Right lobe of liver (tissue), 6 donors: ENCODE data around the gene ACE. TPM values are rescaled to one million over a fixed set of nuclear protein-coding genes. Genes with fewer than 3 reads are reported as not detected.

ENCODE experiments used
- ATAC-seq, 4 donors: fragments of 200-7000 bp; cut with Tn5 transposase; one replicate each; pipeline ENCODE4 v1.9.1; 2020; ENCODE audit warnings: mild to moderate bottlenecking in 4 of 4, moderate library complexity in 4 of 4
- DNase-seq, 3 donors: peaks; one replicate each; pipeline ENCODE4 v3.0.0-alpha.2; 2020
- H3K27ac ChIP-seq, 3 donors: fragments of 200-600 bp; one replicate each; pipeline ENCODE4 v1.8.0; 2022
- H3K27me3 ChIP-seq, 2 donors: fragments of 200-600 bp; one replicate each; pipeline ENCODE4 v1.8.0; 2022
- H3K36me3 ChIP-seq, 4 donors: fragments of 200-600 bp; sonication (generic) in 1 of 4; one replicate each; pipeline versions ENCODE4 v1.5.1 to v1.8.0; 2017 to 2022; ENCODE audit warnings: control low read depth in 1 of 4
- H3K4me1 ChIP-seq, 4 donors: fragments of 200-600 bp; sonication (generic) in 1 of 4; one replicate each; pipeline versions ENCODE4 v1.5.1 to v1.8.0; 2017 to 2022; ENCODE audit warnings: control low read depth in 1 of 4
- H3K4me3 ChIP-seq, 3 donors: fragments of 200-600 bp; one replicate each; pipeline ENCODE4 v1.8.0; 2022
- H3K9me3 ChIP-seq, 4 donors: fragments of 200-600 bp; sonication (generic) in 1 of 4; one replicate each; pipeline versions ENCODE4 v1.5.1 to v1.8.0; 2017 to 2022; ENCODE audit warnings: control low read depth in 1 of 4
- POLR2A ChIP-seq: fragments of 450-650 bp; IDR thresholded peaks from one replicate; pipeline ENCODE4 v1.6.1; 2017; ENCODE audit warnings: antibody characterized with exemption, mild to moderate bottlenecking
- WGBS: methylation state at CpG from one replicate; pipeline ENCODE4 v1.1.6; 2018; ENCODE audit warnings: low coverage, low lambda C conversion rate; ENCODE audit not compliant: insufficient coverage; ENCODE audit errors: missing lambda C conversion rate; 5-methylcytosine and 5-hydroxymethylcytosine counted together
- intact Hi-C, 2 donors: fragments of 100-400 bp; cut with DNase I; formaldehyde crosslinking; loops; one replicate each; pipeline versions ENCODE4 v1.11.2 to v1.14.1; 2022
- total RNA-seq, 6 experiments: library from RNA; depleted of rRNA in 2 of 6; stranded (reverse); fragments of >200 nt in 2 of 6; fragmentation: NEBNext Ultra II Directional in 3 of 6; extraction: Animal tissue kit (Norgen Biotek cat#: 25700) in 3 of 6; gene quantifications; one replicate each; pipeline versions ENCODE4 v1.1.0 to v1.2.4, GENCODE V29; 2016 to 2023
- TF ChIP-seq, protein P1 (sequence below), 4 donors: fragments of 200-600 bp in 3 of 4; fragments of 450-650 bp in 1 of 4; IDR thresholded peaks; one replicate each; pipeline versions ENCODE4 v1.5.1 to v1.8.0; 2016 to 2022; ENCODE audit warnings: antibody characterized with exemption in 4 of 4, mild to moderate bottlenecking in 2 of 4
- donor health status: DM: no; HTN: yes; CAD: no.
- donor health status: DM: no; HTN: no; CAD: no.
- donor health status: DM: no; HTN: no; CAD: no.
- donor health status: DM: no; HTN: yes; CAD: no.
- donor health status: DM: no; HTN: yes; CAD: no.

Gene ACE
- total RNA-seq, 6 experiments from 2014 or later, result 0.75 to 9.4 (median 5.1) TPM

DNA sequence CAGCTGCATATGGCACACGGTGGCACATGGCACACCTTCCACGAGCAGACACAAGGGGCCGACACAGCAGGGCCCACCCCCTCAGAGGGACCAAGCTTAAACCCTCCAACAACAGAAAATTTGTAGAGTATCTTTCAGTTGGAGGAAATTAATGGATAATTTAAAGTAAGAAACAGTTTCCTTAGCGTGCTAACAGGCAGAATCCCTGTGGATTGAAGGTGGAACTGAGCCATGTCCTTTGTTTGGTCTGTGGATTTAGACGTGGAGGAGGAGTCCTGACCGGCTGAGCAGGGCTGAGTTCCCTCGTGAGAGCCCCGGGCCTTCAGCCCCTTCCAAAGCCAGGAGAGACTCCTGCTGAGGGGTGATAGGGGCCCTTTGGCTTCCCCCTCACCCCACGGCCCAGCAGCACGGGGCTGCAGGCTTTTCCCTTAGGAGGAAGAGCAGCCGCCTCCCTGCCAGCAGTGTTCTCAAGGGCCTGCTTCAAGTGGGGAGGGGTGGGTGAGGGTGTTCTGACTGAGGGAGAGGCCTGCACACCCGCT lies 29.3 kb upstream of the ACE start:
- Histone ChIP-seq H3K9me3 (no peaks in the 10 kb centered on the region), H3K27me3 (no peaks in the 10 kb centered on the region), H3K4me1 (peaks cover 0 to 3% (median 0%) of the 10 kb centered on the region in 4 donors), H3K36me3 (no peaks in the 10 kb centered on the region), H3K27ac (peak overlapping the region in 2 of 3 donors; percentile 68 to 79), H3K4me3 (peak overlapping the region in 1 of 3 donors; percentile 69)
- intact Hi-C loops, result no loop called here
- TF ChIP-seq POLR2A, result no peak
- TF ChIP-seq, protein P1, sequence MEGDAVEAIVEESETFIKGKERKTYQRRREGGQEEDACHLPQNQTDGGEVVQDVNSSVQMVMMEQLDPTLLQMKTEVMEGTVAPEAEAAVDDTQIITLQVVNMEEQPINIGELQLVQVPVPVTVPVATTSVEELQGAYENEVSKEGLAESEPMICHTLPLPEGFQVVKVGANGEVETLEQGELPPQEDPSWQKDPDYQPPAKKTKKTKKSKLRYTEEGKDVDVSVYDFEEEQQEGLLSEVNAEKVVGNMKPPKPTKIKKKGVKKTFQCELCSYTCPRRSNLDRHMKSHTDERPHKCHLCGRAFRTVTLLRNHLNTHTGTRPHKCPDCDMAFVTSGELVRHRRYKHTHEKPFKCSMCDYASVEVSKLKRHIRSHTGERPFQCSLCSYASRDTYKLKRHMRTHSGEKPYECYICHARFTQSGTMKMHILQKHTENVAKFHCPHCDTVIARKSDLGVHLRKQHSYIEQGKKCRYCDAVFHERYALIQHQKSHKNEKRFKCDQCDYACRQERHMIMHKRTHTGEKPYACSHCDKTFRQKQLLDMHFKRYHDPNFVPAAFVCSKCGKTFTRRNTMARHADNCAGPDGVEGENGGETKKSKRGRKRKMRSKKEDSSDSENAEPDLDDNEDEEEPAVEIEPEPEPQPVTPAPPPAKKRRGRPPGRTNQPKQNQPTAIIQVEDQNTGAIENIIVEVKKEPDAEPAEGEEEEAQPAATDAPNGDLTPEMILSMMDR (IDR thresholded peaks at IDR 0.05), result no peak
- ATAC-seq (no peak), DNase-seq (no peak)
- 48% methylated on average over 4 of the region's 12 CpGs for WGBS

DNA sequence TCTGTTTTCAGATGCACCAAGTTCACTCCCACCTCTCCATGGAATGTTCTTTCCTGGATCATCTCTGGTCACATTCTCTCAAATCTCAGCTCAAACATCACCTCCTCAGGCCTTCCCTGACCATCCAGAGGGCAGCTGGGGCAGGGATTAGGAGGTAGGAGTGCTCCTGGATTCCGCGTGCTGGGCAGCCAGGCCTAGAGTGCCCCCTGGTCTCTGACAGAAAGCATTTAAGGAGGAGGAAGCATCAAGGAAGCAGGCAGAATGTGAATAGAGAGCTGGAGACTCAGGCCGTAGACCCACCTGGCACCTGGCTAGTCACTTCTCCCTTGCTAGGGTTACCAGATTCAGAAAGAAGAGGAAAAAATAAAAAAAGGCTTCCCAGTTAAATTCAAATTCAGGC lies 28.2 kb upstream of the ACE start:
- Histone ChIP-seq H3K36me3 (no peaks in the 10 kb centered on the region), H3K27ac (no peak overlapping the region), H3K9me3 (no peaks in the 10 kb centered on the region), H3K4me1 (peaks cover 0 to 3% (median 0%) of the 10 kb centered on the region in 4 donors), H3K27me3 (no peaks in the 10 kb centered on the region), H3K4me3 (no peak overlapping the region)
- DNase-seq, result no peak
- ATAC-seq, result no peak
- TF ChIP-seq, protein P1 (IDR thresholded peaks at IDR 0.05), result no peak
- TF ChIP-seq POLR2A, result no peak
- intact Hi-C loops, result no loop called here
- WGBS, result 83% methylated on average over 3 of the region's 3 CpGs

DNA sequence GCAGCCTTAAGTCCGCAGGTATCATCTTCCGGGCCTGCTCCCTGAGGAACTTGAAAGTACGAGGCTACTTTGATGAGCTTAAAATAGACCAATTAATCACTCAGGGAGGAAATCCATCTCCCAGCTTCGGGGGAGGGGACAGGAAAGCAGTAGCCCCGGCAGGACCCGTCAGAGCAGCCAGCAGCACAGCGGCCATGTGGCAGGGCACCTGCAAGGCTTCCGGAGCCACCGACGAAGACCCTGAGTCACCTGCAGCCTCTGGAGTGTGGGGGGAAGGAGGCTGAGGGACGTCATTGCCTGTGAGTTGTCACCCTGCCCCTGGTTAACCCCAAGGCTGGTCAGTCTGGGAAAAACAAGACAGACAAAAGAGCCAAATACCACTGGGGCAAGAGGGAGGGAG lies 26.3 kb upstream of the ACE start:
- H3K4me3 ChIP-seq, result no peak overlapping the region
- DNase-seq (no peak), ATAC-seq (peak in 1 of 4 donors; percentile 6)
- no peak for TF ChIP-seq POLR2A
- TF ChIP-seq, protein P1 (IDR thresholded peaks at IDR 0.05), result no peak
- no peaks in the 10 kb centered on the region for H3K9me3 ChIP-seq
- no peaks in the 10 kb centered on the region for H3K27me3 ChIP-seq
- H3K27ac ChIP-seq, result no peak overlapping the region
- H3K36me3 ChIP-seq, result no peaks in the 10 kb centered on the region
- intact Hi-C loops, result no loop called here
- WGBS, result 30% methylated on average over 7 of the region's 11 CpGs
- H3K4me1 ChIP-seq, result peaks cover 0 to 3% (median 0%) of the 10 kb centered on the region in 4 donors

DNA sequence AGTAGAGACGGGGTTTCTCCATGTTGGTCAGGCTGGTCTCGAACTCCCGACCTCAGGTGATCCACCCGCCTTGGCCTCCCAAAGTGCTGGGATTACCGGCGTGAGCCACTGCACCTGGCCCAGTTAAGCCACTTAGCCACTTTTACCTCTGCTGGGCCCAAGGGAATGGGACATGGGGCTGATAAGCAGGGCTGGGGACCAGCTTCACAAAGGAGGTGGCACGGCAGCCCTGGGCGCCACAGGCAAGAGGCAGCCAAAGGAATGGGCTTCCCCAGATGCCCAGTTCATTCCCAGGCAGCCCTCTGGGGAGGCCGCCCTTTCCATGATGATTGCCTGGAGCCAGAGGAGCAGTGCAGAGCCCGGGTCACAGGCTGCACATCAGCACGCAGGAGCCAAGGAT lies 25.7 kb upstream of the ACE start:
- DNase-seq (no peak), ATAC-seq (no peak)
- peaks cover 0 to 3% (median 0%) of the 10 kb centered on the region in 4 donors for H3K4me1 ChIP-seq
- 83% methylated on average over 6 of the region's 11 CpGs for WGBS
- H3K27me3 ChIP-seq, result no peaks in the 10 kb centered on the region
- no peak overlapping the region for H3K4me3 ChIP-seq
- no peak overlapping the region for H3K27ac ChIP-seq
- intact Hi-C loops, result no loop called here
- TF ChIP-seq, protein P1 (IDR thresholded peaks at IDR 0.05), result no peak
- no peak for TF ChIP-seq POLR2A
- H3K36me3 ChIP-seq, result no peaks in the 10 kb centered on the region
- H3K9me3 ChIP-seq, result no peaks in the 10 kb centered on the region
